Measurements from ENCODE around the gene KRT2.

KRT2 gene

DNA sequence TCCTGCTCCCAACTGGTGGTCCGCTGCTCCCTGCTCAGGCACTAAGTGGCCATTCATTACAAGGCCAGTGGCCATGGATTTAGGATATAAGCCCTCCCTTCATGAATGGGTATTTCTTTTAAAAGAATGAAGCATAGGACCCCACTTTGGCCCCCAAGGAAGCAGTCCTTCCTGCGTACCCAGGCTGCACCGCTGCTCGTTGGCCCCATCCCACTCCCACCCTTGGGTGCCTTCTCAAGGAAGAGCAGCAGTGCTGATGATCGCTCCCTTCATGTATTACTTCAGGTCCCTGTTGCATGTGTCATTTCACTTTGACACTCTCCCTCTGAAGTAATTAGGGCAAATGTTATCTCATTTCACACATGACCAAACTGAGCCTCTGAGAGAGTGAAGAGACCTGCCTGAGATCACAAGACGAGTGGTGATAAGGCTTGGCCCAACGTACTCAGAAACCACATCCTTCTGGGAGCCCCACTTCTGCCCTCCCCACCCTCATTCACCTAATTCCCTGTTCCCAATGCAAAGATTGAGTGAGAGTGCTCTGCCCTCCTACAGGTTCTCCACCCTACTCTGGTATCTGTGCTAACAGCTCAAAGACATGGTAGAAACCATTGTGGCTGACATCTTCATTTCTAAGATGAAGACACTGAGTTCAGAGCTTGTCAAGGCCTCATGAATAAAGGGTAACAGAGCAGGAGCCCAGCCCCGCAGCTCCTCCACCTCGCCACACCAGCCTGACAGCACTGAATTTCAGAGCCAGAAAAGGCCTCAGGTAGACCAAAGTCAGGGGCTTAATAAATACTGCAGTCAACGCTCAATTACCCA is 10.3 kb upstream of the KRT2 start:
- DNase-seq, result no peak

DNA sequence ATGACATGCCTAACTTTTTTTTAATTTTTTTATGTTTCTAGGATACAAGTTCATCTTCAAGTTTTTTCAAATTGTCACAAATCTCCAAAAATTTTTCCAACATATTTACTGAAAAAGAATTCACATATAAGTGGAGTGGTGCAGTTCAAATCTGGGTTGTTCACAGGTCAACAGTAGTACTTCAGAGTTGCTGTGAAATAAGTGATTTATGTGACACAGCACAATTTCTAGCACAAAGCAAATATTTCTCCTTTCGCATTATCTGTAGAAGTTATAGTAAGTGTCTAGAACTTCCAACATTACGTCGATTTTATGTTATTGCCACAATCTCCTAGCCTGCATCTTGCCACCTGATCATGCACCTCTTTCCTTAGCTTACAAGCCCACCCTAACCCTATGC is 9.7 kb upstream of the KRT2 start:
- no peak for DNase-seq

DNA sequence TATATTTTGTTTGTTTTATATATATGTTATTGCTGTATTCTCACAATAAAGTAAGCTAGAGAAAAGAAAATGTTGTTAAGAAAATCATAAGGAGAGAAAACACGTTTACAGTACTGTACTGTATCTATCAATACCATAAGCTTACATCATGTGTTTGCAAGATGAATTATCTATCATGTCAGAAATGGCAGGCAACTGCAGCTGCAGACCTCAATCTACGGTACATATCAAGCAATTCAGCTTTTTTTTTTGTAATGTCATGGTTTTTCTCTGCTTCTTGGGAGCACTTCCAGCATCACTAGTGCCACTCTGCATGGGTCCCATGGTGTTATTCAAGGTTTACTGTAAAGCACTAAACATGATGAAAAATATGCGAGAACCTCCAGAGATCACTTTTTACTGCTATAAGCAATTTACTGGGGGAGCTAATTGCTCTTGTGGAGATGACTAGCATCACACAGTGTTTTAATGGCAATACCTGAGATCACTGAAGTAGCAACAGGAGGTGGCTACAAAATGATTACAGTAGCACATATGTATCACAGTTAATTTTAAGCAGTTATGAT is 9.0 kb upstream of the KRT2 start:
- DNase-seq, result no peak

DNA sequence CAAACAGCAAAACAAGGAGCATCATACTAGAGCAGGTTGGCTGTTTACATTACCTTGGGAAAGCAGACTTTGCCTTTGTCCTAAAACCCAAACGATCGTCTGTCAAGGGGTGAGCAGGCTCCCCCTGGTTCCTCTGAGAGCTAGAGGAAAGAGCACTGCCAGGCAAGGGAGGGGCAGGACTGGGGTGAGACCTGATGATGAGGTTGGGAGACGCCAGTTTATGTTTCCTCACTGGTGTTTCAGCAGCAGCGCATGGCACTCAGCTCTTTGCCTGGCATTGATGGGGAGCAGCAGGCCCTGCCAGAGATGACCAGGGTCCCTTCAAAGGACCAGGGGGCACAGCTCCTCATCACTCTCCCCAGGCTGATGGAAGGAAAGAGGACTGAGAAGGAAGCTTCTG is 7.9 kb upstream of the KRT2 start:
- DNase-seq, result no peak

DNA sequence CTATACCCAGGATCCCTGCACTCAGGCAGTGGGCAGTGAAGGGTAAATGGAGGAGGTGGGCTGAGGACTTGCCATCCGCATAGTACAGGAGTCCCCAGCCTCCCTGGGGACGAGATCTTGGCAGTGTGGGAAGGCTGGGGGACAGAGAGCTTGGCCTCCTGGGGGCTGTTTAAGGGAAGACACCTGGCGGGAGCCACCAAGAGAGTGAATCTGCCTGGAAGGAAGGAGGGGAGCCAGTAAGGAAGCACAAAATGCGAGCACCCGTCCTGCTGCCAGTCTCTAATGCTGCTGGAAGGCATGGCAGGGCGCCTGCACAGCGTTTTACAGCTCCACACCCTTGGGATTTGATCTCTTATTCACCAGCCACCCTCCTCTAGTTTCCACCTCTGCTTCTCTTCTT is 7.4 kb upstream of the KRT2 start:
- no peak for DNase-seq

DNA sequence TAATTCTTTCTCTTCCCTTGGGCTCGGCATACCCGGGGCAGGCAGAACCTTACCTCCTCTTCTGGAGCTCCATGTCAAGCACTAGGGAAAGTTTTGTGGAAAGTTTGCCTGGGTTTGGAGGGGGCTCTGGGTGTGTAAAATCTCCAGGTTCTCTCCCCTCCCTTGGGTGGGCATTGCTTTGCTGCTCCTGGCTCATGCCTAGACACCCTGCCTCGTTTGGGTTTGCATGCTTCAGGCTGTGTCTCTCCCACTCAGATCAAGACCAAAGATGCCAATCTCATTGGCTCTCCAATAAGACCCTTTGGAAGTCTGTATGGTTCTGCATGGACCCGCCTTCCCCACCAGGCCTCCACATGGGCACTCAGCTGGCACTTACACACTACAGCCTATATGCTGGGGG is 6.2 kb upstream of the KRT2 start:
- no peak for DNase-seq

GRCh38 chr12:52657250-52657902 is 5.4 kb upstream of the KRT2 start:
- DNase-seq, result no peak

DNA sequence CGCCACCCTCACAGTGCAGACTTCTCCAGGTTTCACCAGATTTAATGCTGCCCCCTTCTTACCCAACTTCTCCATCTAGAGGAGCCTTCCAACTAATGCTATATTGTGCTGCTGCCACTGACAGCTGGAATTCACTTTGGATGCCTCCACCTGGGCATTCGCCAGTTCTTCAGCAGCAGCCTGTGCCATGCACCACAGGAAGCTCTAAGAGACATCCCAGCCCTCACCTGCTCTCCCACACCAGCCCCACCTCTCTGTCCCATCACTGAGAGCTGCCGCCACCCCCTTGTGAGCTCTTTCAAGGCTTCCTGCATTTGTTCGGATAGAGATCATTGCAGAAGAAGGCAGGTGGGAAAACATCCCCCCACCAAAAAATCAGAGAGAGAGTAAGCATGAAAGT is 4.6 kb upstream of the KRT2 start:
- DNase-seq, result no peak

GRCh38 chr12:52655720-52656124 is 3.7 kb upstream of the KRT2 start:
- no peak for DNase-seq

DNA sequence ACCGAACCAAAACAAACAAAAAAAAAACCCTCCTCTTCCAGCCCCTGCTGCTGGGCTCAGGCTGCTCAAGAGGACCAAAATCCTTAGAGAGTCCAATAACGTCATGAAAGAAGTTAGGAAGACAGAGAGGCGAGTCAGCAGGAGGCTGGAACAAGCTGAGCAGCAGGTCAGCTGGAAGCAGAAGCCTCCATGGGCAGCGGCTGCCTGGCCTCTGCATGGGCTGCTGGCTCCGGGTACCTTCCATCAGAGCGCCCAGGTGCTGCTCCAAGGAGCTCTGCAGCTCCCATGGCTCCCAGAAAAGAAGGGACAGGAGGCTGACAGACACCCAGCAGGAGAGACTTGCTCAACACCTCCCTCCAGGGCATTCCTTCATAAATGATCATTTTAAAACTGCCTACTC is 3.2 kb upstream of the KRT2 start:
- DNase-seq, result no peak

DNA sequence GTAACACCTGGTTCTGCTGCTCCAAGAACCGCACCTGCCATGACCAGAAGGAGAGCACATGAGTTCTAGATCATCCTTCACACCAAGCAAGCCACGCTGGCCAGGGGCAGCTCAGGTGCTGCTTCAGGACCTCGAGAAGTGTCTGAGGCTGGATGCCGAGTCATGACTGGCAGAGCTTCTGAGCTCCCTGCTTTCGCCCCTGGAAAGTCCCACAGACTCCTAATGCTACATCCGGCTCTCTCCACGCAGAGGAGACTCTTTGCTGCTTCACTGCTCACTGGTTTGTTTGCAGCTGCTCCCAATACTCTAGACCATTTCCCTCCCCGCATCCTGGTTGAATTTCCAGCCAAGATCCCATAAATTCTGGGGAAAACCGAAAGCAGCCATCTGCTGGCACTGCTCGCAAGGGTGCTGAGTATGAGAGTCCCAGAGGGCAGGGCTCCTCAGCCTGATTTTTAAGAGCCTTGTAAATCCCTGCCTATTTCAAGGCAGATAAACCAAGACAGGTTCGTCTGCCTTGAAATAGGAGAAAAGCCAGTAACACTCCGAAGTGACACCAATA is 1.4 kb downstream of the KRT2 start:
- DNase-seq, result no peak

DNA sequence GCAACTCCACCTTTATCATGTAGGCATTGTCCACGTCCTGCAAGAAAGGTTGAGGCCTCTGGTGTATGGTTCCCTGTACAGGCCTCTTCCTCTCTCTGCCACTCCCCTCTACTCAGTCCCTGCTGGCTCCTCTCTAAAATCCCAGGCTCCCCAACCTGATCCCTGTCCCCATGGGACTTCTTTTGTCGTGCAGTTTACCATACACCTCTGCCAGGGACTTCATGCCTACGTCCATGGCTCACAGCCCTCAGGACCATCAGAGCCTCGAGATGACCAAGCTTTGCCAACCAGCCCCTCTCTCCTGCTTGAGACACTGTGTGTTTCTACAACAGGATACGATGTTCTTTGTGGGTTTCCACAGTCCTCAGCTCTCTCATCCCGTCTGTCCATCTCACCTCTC is 2.9 kb downstream of the KRT2 start:
- DNase-seq, result no peak

DNA sequence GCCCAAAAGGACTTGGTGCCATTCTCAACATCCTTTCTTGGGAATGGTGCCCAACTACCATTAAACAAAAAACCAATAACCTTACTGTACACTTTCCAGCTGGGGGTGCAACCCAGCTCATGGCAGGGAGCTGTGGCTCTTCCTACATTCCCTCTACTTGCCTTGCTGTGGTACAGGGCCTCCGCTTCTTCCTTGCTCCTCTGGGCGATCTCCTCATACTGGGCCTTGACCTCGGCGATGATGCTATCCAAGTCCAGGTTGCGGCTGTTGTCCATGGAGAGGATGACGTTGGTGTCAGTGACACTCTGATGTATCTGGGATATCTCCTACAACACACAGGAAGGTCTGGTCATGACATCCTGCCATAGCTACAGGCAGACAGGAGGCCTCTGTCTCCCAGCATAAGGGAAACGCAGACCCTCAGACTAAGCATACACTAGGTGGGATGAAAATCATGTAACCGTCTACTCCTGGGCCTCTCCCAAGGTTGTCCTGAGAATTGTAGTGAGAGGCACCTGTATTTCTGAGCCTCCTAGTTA is 3.9 kb downstream of the KRT2 start:
- no peak for DNase-seq

GRCh38 chr12:52647601-52648000 is 4.4 kb downstream of the KRT2 start:
- DNase-seq, result no peak

- DNase-seq, result no peak
Observed at GRCh38 chr12:52646613-52647012, 5.4 kb downstream of the KRT2 start.

DNA sequence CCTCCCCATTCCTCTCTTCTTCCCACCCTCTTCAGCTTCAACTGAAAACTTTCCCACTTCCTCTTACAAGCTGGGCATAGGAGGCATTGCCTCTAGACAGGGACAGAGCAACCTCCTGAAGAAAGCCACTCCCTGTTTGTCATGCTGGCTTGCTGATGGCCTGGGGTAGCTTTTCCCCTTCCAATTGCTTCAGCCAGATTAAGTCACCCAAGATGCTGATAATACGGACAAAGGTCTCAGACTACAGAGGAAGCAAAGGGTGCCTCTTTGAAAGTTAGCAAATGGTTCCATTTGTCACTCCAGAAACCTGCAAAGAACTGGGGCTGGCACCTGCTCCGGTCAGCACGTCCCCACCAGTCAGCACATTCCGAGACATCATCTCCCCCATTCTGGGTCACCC is 6.0 kb downstream of the KRT2 start:
- DNase-seq, result no peak

- DNase-seq, result no peak
Observed at GRCh38 chr12:52645120-52645761, 6.8 kb downstream of the KRT2 start.

DNA sequence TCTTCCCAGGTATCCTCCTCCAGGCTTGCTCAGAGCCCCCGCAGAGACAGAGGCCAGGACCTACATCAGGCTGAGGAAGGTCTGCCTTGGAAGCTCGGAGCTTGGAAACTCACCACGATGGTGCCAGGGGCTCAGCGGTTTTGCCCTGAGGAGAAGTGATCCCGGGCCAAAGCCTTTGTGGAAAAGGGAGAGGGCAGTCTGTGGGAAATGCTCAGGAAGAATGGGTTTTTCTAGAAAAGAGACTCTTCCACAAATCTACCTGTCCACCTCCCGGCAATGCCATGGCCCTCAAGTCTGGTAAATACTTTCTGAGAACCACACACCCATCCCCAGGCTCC is 8.0 kb downstream of the KRT2 start:
- DNase-seq, result no peak

DNA sequence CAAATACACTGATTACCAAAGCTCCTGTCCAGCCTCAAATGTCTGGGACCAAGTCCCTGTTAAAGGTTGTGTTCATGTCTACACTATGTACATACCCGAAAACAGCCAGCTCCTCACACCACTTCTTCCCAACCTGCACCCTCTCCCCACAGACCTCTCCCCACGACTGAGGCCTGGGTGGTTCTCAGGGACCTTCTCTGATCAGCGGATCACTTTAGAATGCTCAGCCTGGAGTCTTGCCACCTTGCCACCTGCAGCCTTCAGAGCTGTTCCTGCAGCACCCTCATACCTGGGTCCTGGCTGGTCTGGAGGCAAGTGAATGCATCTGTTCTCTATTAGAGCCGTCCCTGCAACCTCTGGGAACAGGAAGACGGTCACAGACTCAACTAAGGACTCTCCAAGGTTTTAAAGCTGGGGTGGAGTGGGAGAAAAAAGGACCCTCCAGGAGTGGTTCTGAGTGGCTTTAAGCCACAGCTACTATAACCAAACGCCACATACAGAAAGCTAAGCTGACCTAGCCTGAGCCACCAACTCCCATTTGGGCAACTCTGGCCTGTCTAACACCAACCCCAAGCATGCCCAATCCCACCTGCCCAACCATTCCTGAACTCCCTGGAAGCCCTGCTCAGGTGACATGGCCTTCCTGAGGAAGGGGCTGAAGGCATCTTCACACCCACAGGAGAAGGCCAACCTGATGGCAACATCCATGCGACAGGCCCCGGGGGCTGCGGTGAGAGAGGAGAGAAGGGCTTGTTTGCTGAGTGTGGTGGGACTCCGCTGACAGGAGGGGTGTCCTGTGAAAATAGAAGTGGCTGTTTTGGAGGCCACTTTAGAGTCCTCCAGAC is 8.6 kb downstream of the KRT2 start:
- no peak for DNase-seq

DNA sequence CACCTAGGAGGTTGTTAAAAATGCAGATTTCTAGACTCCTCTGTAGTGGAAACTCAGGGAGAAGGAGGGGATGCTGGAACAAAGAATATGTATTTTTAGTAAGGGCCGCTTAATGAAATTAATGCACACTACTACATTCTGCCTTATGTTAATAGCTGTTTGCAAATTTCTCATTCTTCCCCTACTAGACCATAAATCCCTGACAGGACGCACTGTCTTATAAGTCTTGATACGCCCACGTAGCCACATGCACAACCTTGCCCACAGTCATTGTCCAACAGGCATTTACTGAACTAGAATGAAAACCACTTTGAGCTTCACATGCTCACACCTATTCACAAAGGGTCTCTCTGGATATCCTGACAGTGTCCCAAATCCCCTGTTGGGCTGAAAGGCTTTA is 10.5 kb downstream of the KRT2 start:
- DNase-seq, result no peak

GRCh38 chr12:52637299-52637698 is 14.7 kb downstream of the KRT2 start:
- DNase-seq, result no peak

GRCh38 chr12:52636592-52637258 is 15.3 kb downstream of the KRT2 start:
- DNase-seq, result no peak

All from SIG-M5 (cell line).